Measurements from ENCODE around the gene ZNF763.
"Not testable (repeated sequence)": the region's sequence is repeated elsewhere in the genome, so short reads cannot be mapped to it uniquely, and the experiment has no call there.

Gene ZNF763

GRCh38 chr19:11964858-11965645 is at the start of gene ZNF763:
TSS of gene ZNF763 (plus strand) at chr19:11965040. CDS start at chr19:11965209, 169 bp downstream.
- peak; percentile 91 to 93 (median 92) for DNase-seq

GRCh38 chr19:11921852-11922495 is 42.9 kb upstream of the ZNF763 start:
- DNase-seq, result no peak

- peak; percentile 89 to 94 (median 93) for DNase-seq
Observed at GRCh38 chr19:11924886-11925650, 39.8 kb upstream of the ZNF763 start, which contains the start of gene ZNF700. TSS of gene ZNF700 (plus strand) at chr19:11925107. CDS start at chr19:11925211, 104 bp downstream.

- DNase-seq, result not testable (repeated sequence)
Observed at GRCh38 chr19:11925651-11926187, 39.1 kb upstream of the ZNF763 start.

GRCh38 chr19:11927227-11927626 is 37.6 kb upstream of the ZNF763 start:
- no peak for DNase-seq

GRCh38 chr19:11931051-11931450 is 33.8 kb upstream of the ZNF763 start:
- peak in 2 of 3 donors; percentile 10 to 17 for DNase-seq

GRCh38 chr19:11931513-11931912 is 33.3 kb upstream of the ZNF763 start:
- no peak for DNase-seq

- DNase-seq, result not testable (repeated sequence)
Observed at GRCh38 chr19:11935829-11936228, 29.0 kb upstream of the ZNF763 start.

GRCh38 chr19:11938383-11938782 is 26.5 kb upstream of the ZNF763 start:
- DNase-seq, result not testable (repeated sequence)

GRCh38 chr19:11941361-11941887 is 23.4 kb upstream of the ZNF763 start:
- not testable (repeated sequence) for DNase-seq

- no peak for DNase-seq
Observed at GRCh38 chr19:11942008-11942842, 22.6 kb upstream of the ZNF763 start.

- DNase-seq, result no peak
Observed at GRCh38 chr19:11942843-11943108, 22.1 kb upstream of the ZNF763 start.

GRCh38 chr19:11944656-11945055 is 20.2 kb upstream of the ZNF763 start:
- no peak for DNase-seq

GRCh38 chr19:11948646-11949045 is 16.2 kb upstream of the ZNF763 start:
- DNase-seq, result no peak

- no peak for DNase-seq
Observed at GRCh38 chr19:11949201-11949600, 15.6 kb upstream of the ZNF763 start.

- DNase-seq, result not testable (repeated sequence)
Observed at GRCh38 chr19:11949614-11950080, 15.2 kb upstream of the ZNF763 start.

- DNase-seq, result no peak
Observed at GRCh38 chr19:11950312-11950711, 14.5 kb upstream of the ZNF763 start.

- peak; percentile 81 to 91 (median 85) for DNase-seq
Observed at GRCh38 chr19:11963566-11964355, 1.1 kb upstream of the ZNF763 start.

- no peak for DNase-seq
Observed at GRCh38 chr19:11964496-11964857, 363 bp upstream of the ZNF763 start.

GRCh38 chr19:11970174-11970573 is 5.3 kb downstream of the ZNF763 start:
- peak in 1 of 3 donors; percentile 12 for DNase-seq

- DNase-seq, result peak; percentile 42 to 53 (median 52)
Observed at GRCh38 chr19:11971041-11971440, 6.2 kb downstream of the ZNF763 start.
